Stimulated activated CD4-positive, alpha-beta T cell treated with anti-CD3 and anti-CD28 coated beads, Interleukin-12 subunit alpha, Interleukin-12 subunit beta, amount 100 ng/mL, for 48 hours (primary cell): ENCODE results near the gene TAS2R46.
"Not testable (repeated sequence)": the region's sequence is repeated elsewhere in the genome, so short reads cannot be mapped to it uniquely, and the experiment has no call there.

ENCODE experiments used
- DNase-seq, 3 donors: peaks; one replicate each; pipeline ENCODE4 v3.0.0-alpha.2; 2020; ENCODE audit warnings: low read depth in 2 of 3, low spot score in 1 of 3

Gene TAS2R46

DNA sequence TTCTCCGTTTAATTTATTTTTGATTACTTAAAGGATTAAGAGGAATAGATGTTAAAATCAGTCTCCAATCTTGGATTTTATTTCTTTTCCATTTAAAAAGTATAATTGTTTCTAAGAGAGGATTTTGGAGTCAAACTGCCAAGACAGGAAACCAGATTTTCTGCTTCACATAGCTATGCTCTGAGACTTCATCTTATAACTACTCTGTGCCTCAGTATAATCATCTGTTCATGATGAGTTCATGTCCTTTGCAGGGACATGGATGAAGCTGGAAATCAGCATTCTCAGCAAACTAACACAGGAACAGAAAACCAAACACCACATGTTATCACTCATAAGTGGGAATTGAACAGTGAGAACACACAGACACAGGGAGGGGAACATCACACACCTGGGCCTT lies 21.9 kb downstream of the TAS2R46 start:
- DNase-seq, result no peak

DNA sequence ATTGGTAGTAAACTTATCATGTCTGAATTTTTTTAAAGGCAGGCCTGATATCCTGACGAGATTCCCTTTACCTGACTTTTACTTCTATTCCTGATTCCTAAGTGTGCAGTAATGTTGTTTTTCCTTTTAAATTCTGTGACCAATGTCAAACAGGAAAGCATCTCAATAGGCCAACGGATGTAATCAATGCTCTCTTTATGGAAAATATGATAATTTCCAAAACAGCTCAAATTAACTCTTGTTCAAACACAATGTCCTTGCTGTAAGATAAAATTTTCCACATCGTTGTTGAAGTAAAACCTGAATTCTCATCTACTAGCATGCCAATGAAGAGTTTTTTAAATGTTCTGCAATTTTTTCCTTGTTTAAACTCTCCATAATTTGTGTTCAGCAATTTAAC lies 22.9 kb downstream of the TAS2R46 start:
- DNase-seq, result no peak

DNA sequence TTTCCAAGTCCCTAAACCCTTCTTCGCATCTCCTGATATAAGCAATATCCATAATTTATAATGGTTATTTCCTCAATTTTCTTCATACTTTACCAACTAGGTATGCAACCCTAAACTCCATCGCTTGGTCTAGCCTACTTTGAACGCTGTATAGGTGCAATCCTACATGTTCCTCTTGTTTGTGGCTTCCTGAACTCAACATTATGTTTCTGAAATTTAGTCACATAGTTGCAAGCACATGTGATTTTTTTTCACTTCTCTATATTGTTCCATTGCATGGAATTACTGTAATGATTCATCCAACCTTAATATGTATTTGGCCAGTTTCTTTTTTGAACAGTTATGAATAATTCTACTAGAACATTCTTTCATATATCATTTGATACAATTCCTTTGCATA lies 28.1 kb downstream of the TAS2R46 start:
- DNase-seq, result not testable (repeated sequence)

DNA sequence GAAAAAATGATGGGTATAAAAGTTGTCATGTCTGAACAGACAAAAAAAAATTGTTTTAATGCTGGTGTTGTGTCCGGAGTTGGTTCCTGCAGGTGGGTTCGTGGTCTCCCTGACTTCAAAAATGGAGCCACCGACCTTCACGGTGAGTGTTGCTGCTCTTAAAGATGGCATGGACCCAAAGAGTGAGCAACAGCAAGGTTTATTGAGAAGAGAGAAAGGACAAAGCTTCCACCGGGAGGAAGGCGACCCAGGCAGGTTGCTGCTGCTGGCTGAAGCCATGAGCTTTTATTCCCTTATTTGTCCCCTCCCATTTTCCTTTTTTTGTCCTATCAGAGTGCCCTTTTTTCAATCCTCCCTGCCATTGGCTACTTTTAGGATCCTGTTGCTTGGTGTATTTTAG lies 30.8 kb downstream of the TAS2R46 start, which contains the start of gene TAS2R31:
TAS2R31 (minus strand) TSS at position 101 of the 400 bp plus-strand sequence; CDS start at position 29, 72 bp downstream.
- DNase-seq, result no peak

DNA sequence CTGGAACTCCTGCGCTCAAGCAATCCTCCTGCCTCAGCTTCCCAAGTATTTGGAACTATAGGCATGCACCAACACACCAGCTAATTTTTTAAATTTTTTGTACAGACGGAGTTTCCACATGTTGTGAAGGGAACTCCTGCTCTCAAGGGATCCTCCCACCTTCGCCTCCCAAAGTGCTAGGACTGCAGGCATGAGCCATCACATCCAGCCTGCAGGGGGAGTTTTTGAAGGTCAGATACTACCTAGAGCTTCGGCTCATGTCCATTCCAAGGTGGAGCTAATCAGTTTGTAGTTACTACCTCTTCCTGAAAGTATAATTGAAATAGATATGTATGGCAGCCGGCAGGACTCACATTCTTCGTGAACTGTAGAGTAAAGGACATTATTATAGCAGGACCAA lies 36.0 kb downstream of the TAS2R46 start:
- no peak for DNase-seq

DNA sequence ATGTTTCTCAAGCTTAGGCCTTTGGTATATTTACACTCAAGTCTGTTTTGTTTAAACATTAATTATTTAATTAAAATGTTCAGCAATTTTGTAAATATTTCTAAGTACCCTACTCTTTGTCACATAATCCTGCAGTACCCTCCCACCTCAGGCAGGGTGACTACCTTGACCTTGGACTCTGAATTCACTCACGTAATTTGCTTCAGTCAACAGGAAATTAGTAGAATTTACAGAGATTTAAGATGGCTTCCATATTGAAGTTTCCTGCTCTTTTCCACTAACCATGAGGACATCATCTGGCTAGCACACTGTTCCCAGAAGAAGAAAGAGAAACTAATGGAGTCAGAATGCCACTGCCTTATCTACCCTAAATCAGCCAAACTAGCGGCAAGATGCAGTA lies 38.7 kb downstream of the TAS2R46 start:
- no peak for DNase-seq

DNA sequence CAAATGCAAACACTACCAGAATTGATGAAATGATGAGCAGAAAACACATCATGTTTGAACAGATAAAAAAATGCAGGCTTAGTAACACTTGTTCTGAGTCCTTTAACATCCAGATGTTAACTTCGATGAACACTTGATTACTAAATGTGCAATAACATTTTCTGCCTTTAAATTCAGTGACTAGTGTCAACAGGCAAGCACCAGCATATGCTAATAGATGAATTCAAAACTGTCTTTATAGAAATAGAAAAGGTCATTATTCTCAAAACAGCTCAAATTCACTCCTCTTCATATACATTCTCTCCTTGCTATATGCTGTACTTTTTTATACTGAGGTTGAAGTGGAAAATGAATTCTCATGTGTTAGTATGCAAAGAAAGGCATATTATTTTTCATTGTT lies 39.6 kb downstream of the TAS2R46 start, which contains the start of gene TAS2R19:
TAS2R19 (minus strand) TSS at position 101 of the 400 bp plus-strand sequence; CDS start at position 52, 49 bp downstream.
- no peak for DNase-seq

DNA sequence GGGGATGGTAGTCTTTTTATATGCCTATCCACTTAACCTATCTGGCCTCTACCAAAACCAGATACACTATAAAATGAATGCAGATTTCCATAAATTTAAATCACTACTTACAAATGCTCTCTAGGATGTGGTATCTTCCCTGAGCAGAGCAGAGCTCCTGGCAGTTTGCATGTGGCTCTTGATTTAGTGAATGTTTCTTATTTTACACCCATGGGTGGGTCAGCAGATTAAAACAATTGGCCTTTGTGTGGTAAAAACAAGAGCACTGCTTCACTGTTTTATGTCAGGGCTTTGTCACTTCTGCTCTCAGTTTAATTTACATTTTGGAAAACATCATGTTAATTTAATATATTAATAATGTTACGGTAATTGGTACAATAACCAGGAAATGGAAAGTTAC lies 45.2 kb downstream of the TAS2R46 start:
- no peak for DNase-seq

DNA sequence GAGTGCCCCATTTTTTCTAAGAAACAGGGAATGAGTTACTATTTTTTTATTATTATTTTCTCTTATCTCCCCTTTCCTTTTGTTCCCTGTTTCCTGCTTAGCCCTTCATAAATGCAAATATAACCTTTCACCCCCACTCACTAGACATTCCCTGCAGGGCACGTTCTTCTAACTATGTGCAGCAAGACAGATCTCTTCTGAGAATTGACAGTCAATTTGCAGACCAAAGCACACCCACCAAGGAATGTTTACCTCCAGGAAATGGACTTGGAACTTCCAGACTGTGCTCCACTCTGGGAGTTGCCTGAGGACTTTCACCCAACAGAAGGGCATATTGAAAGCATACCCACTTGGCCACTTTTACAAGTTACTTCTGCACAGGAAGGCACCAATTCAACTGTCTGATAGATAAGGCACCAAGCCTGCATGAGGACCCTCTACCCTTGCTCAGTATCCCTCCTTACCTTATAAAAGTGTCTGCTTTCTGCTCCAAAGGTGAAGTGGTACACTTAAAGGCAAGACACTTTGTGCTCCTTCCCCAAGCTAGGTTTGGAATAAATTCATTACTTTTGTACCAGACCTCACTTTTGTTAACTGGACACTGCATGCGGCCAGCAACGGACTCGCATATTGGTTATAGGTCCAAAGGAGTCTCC lies 46.2 kb downstream of the TAS2R46 start:
- DNase-seq, result no peak

DNA sequence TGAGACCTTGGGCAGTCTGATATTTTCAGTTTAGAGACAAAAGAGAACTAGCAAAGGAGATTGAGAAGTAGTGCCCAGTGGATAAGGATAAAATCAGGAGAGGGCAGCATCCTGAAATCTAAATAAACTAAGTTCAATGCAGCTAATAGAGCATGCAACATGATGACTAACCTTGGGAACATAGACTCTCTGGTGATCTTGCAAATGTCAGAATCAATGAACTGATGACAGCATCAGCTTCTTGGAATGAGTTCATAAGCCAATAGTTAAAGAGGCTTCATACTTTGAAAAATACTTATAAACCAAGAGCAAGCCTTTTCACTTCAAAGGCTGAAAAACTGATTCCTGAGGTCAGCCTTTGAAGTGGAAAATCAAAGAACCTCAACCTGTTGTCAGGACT lies 47.9 kb downstream of the TAS2R46 start:
- DNase-seq, result no peak
